Measurements from ENCODE around the gene AGBL1. TPM values are rescaled to one million over a fixed set of nuclear protein-coding genes. Genes with fewer than 3 reads are reported as not detected.
A peak's percentile ranks its signal among the peaks of the same experiment; 100 is the strongest.

Gene AGBL1
- total RNA-seq, 1 experiment from 2014 or later = not detected

DNA sequence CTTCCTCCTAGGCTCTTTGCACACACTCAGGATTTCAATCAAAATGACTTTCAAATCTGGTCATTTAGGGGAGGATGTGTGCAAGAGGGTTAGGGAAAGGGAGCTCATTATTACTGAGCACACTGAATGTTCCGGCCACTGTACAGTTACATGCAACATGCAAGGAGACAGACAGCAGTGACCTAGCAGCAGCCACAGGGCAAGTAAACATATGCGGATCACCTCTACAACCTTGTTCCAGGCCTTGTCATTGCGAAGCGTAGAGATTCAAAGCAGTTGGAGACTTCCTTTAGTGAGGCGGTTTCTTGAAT is 837.6 kb downstream of the AGBL1 start:
- no peak overlapping the region for H2BK15ac ChIP-seq (ENCODE audit: low read depth, low read length)
- no peak overlapping the region for H4K5ac ChIP-seq (ENCODE audit: insufficient read length, low read depth, low read length)
- H2BK5ac ChIP-seq (ENCODE audit: insufficient read length, low read length) = no peak overlapping the region
- no peaks in the 10 kb centered on the region; a peak in 1 of 5 replicates for H3K9me3 Mint-ChIP-seq
- H3K56ac ChIP-seq (ENCODE audit: insufficient read length, low read depth, low read length) = no peak overlapping the region
- no peak overlapping the region for H3K27ac ChIP-seq (ENCODE audit: insufficient read length, low read depth, low read length)
- H2BK12ac ChIP-seq (ENCODE audit: insufficient read length, low read depth, low read length) = no peak overlapping the region
- H4K20me1 ChIP-seq (ENCODE audit: control insufficient read depth, insufficient read depth, insufficient read length) = no peaks in the 10 kb centered on the region
- H3K79me2 ChIP-seq (ENCODE audit: insufficient read depth, low read length) = no peaks in the 10 kb centered on the region
- no CpG with 5 or more reads among the region's 5 CpGs for whole genome bisulfite sequencing (ENCODE audit: extremely low coverage, insufficient read length, low lambda C conversion rate)
- TF ChIP-seq, protein P1, sequence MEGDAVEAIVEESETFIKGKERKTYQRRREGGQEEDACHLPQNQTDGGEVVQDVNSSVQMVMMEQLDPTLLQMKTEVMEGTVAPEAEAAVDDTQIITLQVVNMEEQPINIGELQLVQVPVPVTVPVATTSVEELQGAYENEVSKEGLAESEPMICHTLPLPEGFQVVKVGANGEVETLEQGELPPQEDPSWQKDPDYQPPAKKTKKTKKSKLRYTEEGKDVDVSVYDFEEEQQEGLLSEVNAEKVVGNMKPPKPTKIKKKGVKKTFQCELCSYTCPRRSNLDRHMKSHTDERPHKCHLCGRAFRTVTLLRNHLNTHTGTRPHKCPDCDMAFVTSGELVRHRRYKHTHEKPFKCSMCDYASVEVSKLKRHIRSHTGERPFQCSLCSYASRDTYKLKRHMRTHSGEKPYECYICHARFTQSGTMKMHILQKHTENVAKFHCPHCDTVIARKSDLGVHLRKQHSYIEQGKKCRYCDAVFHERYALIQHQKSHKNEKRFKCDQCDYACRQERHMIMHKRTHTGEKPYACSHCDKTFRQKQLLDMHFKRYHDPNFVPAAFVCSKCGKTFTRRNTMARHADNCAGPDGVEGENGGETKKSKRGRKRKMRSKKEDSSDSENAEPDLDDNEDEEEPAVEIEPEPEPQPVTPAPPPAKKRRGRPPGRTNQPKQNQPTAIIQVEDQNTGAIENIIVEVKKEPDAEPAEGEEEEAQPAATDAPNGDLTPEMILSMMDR (conservative IDR thresholded peaks at IDR 0.05) = no peak
- no peak overlapping the region for H2AFZ ChIP-seq (ENCODE audit: low read length)
- H4K8ac ChIP-seq (replicated peaks; ENCODE audit: insufficient read length, low read depth, low read length) = no peak overlapping the region
- H3K79me1 ChIP-seq (ENCODE audit: insufficient read depth, low read depth, low read length, poor library complexity, severe bottlenecking) = no peaks in the 10 kb centered on the region
- no peak overlapping the region for H2BK20ac ChIP-seq (ENCODE audit: low read depth, low read length, poor library complexity, severe bottlenecking)
- no peak overlapping the region for H3K4ac ChIP-seq (ENCODE audit: low read depth, low read length)
- H3K4me3 Mint-ChIP-seq = no peak overlapping the region
- no peak overlapping the region for H2BK120ac ChIP-seq (ENCODE audit: low read depth, low read length, poor library complexity, severe bottlenecking)
- H3K23ac ChIP-seq (ENCODE audit: insufficient read length, low read depth, low read length) = no peak overlapping the region
- peaks cover 10% of the 10 kb centered on the region in 2 experiments for H3K4me1 Mint-ChIP-seq
- no peak overlapping the region for H4K91ac ChIP-seq (ENCODE audit: insufficient read length, low read depth, low read length)
- no peak overlapping the region for H3T11ph ChIP-seq (ENCODE audit: low read length)
- peak overlapping the region; percentile 60; the same call in 1 of the 2 replicates for H3K14ac ChIP-seq (ENCODE audit: insufficient read depth, low read length)
- no peaks in the 10 kb centered on the region for H3K9me3 ChIP-seq (ENCODE audit: control insufficient read depth, low read depth, low read length)
- no peaks in the 10 kb centered on the region; a peak in 1 of 7 replicates for H3K36me3 Mint-ChIP-seq (ENCODE audit: insufficient read depth in 1 of 3, low read depth in 3 of 3)
- H3K27ac Mint-ChIP-seq = no peak overlapping the region
- H3K23me2 ChIP-seq (ENCODE audit: insufficient read length, low read depth, low read length, poor library complexity, severe bottlenecking) = no peaks in the 10 kb centered on the region
- no peak overlapping the region for H2AK5ac ChIP-seq (ENCODE audit: insufficient read length, low read length)
- no peak for DNase-seq
- no peak overlapping the region for H3K9ac ChIP-seq (ENCODE audit: extremely low read depth, insufficient read length, low read length)
- H3K27me3 ChIP-seq (ENCODE audit: insufficient read depth, low read length) = no peaks in the 10 kb centered on the region
- no peak overlapping the region for H3K18ac ChIP-seq (ENCODE audit: insufficient read length, low read depth, low read length)
- H3K27me3 Mint-ChIP-seq (ENCODE audit: low read depth) = no peaks in the 10 kb centered on the region
- no peak overlapping the region for H3K4me2 ChIP-seq (ENCODE audit: insufficient read depth, insufficient read length, low read length)
- peaks cover 7% of the 10 kb centered on the region; the same call in 1 of the 2 replicates for H3K4me1 ChIP-seq (ENCODE audit: insufficient read depth, low read length)

All from H9 (cell line).